Smooth muscle cell (in vitro differentiated cells): ENCODE measurements around the gene TLCD1. TPM values are rescaled to one million over a fixed set of nuclear protein-coding genes. Genes with fewer than 3 reads are reported as not detected.

ENCODE experiments used
- DNase-seq: peaks from one replicate; lab custom pipeline; 2025; ENCODE audit not compliant: unreplicated experiment; lab: John Stamatoyannopoulos, UW
- H2AFZ ChIP-seq: fragments of 200-600 bp; sonication (generic); 2 replicates; pipeline ENCODE4 v1.6.0; 2016; ENCODE audit warnings: antibody characterized with exemption, low read depth, mild to moderate bottlenecking
- H3F3A ChIP-seq: fragments of 200-600 bp; sonication (generic); 2 replicates; pipeline ENCODE4 v1.6.0; 2017; ENCODE audit warnings: antibody characterized with exemption, low read depth
- H3K27ac ChIP-seq: fragments of 200-600 bp; sonication (generic); 2 replicates; pipeline ENCODE4 v1.5.1; 2016; ENCODE audit warnings: low read depth, mild to moderate bottlenecking
- H3K27me3 ChIP-seq: fragments of 200-600 bp; sonication (generic); 2 replicates; pipeline ENCODE4 v1.6.1; 2016; ENCODE audit warnings: low read depth, mild to moderate bottlenecking
- H3K36me3 ChIP-seq: fragments of 200-600 bp; sonication (generic); 2 replicates; pipeline ENCODE4 v1.5.1; 2016; ENCODE audit warnings: low read depth
- H3K4me1 ChIP-seq: fragments of 200-600 bp; sonication (generic); 2 replicates; pipeline ENCODE4 v1.5.1; 2016; ENCODE audit warnings: low read depth
- H3K4me2 ChIP-seq: fragments of 200-600 bp; sonication (generic); 2 replicates; pipeline ENCODE4 v1.6.0; 2016; ENCODE audit warnings: mild to moderate bottlenecking
- H3K4me3 ChIP-seq: fragments of 200-600 bp; sonication (generic); 2 replicates; pipeline ENCODE4 v1.5.1; 2016; ENCODE audit warnings: mild to moderate bottlenecking
- H3K79me2 ChIP-seq: fragments of 200-600 bp; sonication (generic); 2 replicates; pipeline ENCODE4 v1.6.0; 2016; ENCODE audit warnings: low read depth, mild to moderate bottlenecking
- H3K9ac ChIP-seq: fragments of 200-600 bp; sonication (generic); 2 replicates; pipeline ENCODE4 v1.6.0; 2016; ENCODE audit warnings: low read depth
- H3K9me3 ChIP-seq: fragments of 200-600 bp; sonication (generic); replicated peaks from 2 replicates; pipeline ENCODE4 v1.5.1; 2016; ENCODE audit warnings: low read depth
- H4K20me1 ChIP-seq: fragments of 200-600 bp; sonication (generic); 2 replicates; pipeline ENCODE4 v1.6.0; 2016; ENCODE audit warnings: low read depth
- CTCF ChIP-seq: fragments of 200-600 bp; sonication (generic); IDR thresholded peaks from 2 replicates; pipeline ENCODE4 v1.5.1; 2017; ENCODE audit warnings: borderline replicate concordance, mild to moderate bottlenecking, antibody characterized with exemption; ENCODE audit not compliant: insufficient read depth, poor library complexity, severe bottlenecking
- WGBS: methylation state at CpG from one replicate; pipeline ENCODE4 v1.1.7; 2016; ENCODE audit warnings: low lambda C conversion rate; 5-methylcytosine and 5-hydroxymethylcytosine counted together
- polyA plus RNA-seq: library from polyadenylated mRNA; unstranded; fragments of >200 nt; fragmentation: Nextera tagmentation; extraction: Ambion mirVana; gene quantifications from 2 replicates; pipeline ENCODE4 v1.2.1, GENCODE V29; 2016
- total RNA-seq: library from RNA; depleted of rRNA; stranded (reverse); fragments of >200 nt; gene quantifications from 2 replicates; pipeline ENCODE4 v1.2.3, GENCODE V29; 2014

TLCD1 gene
- total and polyA plus RNA-seq, 2 experiments from 2014 or later = 11.2 to 14.7 TPM

GRCh38 chr17:28749516-28750177 is 23.6 kb upstream of the TLCD1 start:
- TF ChIP-seq CTCF = no peak
- DNase-seq = no peak
- Histone ChIP-seq H3K4me1 (peaks cover 12% of the 10 kb centered on the region), H3K79me2 (peaks cover 30% of the 10 kb centered on the region), H3K27ac (peak overlapping the region; percentile 39), H3K27me3 (no peaks in the 10 kb centered on the region), H3F3A (peaks cover 43% of the 10 kb centered on the region), H3K9me3 (no peaks in the 10 kb centered on the region), H2AFZ (no peak overlapping the region), H3K9ac (no peak overlapping the region), H3K4me2 (no peak overlapping the region), H3K4me3 (no peak overlapping the region), H4K20me1 (peaks cover 83% of the 10 kb centered on the region), H3K36me3 (no peaks in the 10 kb centered on the region)
- 68% methylated on average over 11 of the region's 11 CpGs for WGBS

GRCh38 chr17:28748852-28749515 is 23.0 kb upstream of the TLCD1 start:
- no peak for TF ChIP-seq CTCF
- H3K27me3 ChIP-seq = no peaks in the 10 kb centered on the region
- H3K4me2 ChIP-seq = no peak overlapping the region
- no peak for DNase-seq
- no peaks in the 10 kb centered on the region for H3K9me3 ChIP-seq
- no peak overlapping the region for H3K4me3 ChIP-seq
- H3F3A ChIP-seq = peaks cover 45% of the 10 kb centered on the region
- H2AFZ ChIP-seq = no peak overlapping the region
- WGBS = 91% methylated on average over 18 of the region's 18 CpGs
- peaks cover 12% of the 10 kb centered on the region for H3K4me1 ChIP-seq
- H4K20me1 ChIP-seq = peaks cover 87% of the 10 kb centered on the region
- no peak overlapping the region for H3K27ac ChIP-seq
- H3K79me2 ChIP-seq = peaks cover 37% of the 10 kb centered on the region
- H3K36me3 ChIP-seq = no peaks in the 10 kb centered on the region
- no peak overlapping the region for H3K9ac ChIP-seq

DNA sequence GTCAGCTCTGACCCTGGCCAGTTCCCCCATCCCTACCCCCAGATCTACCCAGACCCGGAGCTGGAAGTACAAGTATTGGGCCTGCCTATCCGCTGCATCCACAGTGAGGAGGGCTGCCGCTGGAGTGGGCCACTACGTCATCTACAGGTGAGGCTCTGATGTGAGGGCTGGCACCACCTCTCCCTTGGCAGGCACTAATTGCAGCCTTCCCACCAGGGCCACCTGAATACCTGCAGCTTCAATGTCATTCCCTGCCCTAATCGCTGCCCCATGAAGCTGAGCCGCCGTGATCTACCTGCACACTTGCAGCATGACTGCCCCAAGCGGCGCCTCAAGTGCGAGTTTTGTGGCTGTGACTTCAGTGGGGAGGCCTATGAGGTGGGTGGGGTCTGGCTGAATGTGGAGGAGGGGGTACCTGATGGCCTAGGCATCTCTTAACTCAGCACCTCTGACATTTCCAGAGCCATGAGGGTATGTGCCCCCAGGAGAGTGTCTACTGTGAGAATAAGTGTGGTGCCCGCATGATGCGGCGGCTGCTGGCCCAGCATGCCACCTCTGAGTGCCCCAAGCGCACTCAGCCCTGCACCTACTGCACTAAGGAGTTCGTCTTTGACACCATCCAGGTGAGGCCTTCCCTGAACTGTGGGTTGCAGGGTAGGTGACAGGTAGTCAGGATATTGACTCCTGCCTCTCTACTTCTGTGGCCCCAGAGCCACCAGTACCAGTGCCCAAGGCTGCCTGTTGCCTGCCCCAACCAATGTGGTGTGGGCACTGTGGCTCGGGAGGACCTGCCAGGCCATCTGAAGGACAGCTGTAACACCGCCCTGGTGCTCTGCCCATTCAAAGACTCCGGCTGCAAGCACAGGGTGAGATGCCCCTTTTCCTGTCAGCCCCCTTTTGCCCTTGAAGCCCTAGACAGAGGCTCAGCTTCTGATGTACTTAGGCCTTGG is 22.0 kb upstream of the TLCD1 start:
- Histone ChIP-seq H3K36me3 (no peaks in the 10 kb centered on the region), H3K4me3 (no peak overlapping the region), H3K4me1 (peaks cover 12% of the 10 kb centered on the region), H3K27ac (peak overlapping the region; percentile 94), H3K9me3 (no peaks in the 10 kb centered on the region), H4K20me1 (peaks cover 82% of the 10 kb centered on the region), H3K79me2 (peaks cover 38% of the 10 kb centered on the region), H3K27me3 (no peaks in the 10 kb centered on the region), H3K4me2 (no peak overlapping the region), H3F3A (peaks cover 45% of the 10 kb centered on the region), H2AFZ (no peak overlapping the region), H3K9ac (no peak overlapping the region)
- TF ChIP-seq CTCF = no peak
- no peak for DNase-seq
- 96% methylated on average over 18 of the region's 18 CpGs for WGBS
